Neuronal stem cell (in vitro differentiated cells): Measurements from ENCODE around the gene WASHC4.

Source experiments
- DNase-seq: peaks from one replicate; pipeline ENCODE4 v3.0.0-alpha.2; 2013; ENCODE audit warnings: low spot score
- H2AFZ ChIP-seq: one replicate; pipeline ENCODE4 v1.6.1; 2013; ENCODE audit warnings: mild to moderate bottlenecking, low read length, inconsistent platforms
- H2AK5ac ChIP-seq: 2 replicates; pipeline ENCODE4 v1.6.1; 2013; ENCODE audit warnings: low read depth, mild to moderate bottlenecking, inconsistent platforms, low read length, moderate library complexity, mixed read lengths
- H2BK120ac ChIP-seq: 2 replicates; pipeline ENCODE4 v1.6.1; 2013; ENCODE audit warnings: low read depth, mild to moderate bottlenecking, inconsistent platforms, low read length, moderate library complexity, mixed read lengths
- H2BK12ac ChIP-seq: one replicate; pipeline ENCODE4 v1.6.1; 2013; ENCODE audit warnings: low read length, inconsistent platforms
- H2BK15ac ChIP-seq: 2 replicates; pipeline ENCODE4 v1.6.1; 2013; ENCODE audit warnings: mild to moderate bottlenecking, low read length, inconsistent platforms, mixed read lengths
- H2BK5ac ChIP-seq: one replicate; pipeline ENCODE4 v1.6.1; 2013; ENCODE audit warnings: inconsistent platforms, mild to moderate bottlenecking, low read length, moderate library complexity
- H3K14ac ChIP-seq: one replicate; pipeline ENCODE4 v1.6.1; 2013; ENCODE audit warnings: low read length, inconsistent platforms
- H3K18ac ChIP-seq: 2 replicates; pipeline ENCODE4 v1.6.1; 2013; ENCODE audit warnings: low read length, inconsistent platforms
- H3K23ac ChIP-seq: 2 replicates; pipeline ENCODE4 v1.6.1; 2013; ENCODE audit warnings: low read depth, mild to moderate bottlenecking, mixed read lengths, low read length, inconsistent platforms; ENCODE audit not compliant: poor library complexity
- H3K27ac ChIP-seq: replicated peaks from 3 replicates; pipeline ENCODE4 v1.5.1; 2013; ENCODE audit warnings: low read length, inconsistent platforms
- H3K27me3 ChIP-seq, 3 experiments: 2 replicates each; pipeline ENCODE4 v1.6.1; 2013; ENCODE audit warnings: low read length in 3 of 3, mild to moderate bottlenecking in 2 of 3, inconsistent platforms in 1 of 3, low read depth in 1 of 3, mixed read lengths in 1 of 3, moderate library complexity in 1 of 3; ENCODE audit not compliant: control insufficient read depth in 3 of 3, insufficient read depth in 3 of 3
- H3K36me3 ChIP-seq, 2 donors: replicated peaks in 1 of 2; 2 replicates each; pipeline ENCODE4 v1.6.1; 2013; ENCODE audit warnings: low read length in 2 of 2; ENCODE audit not compliant: control insufficient read depth in 2 of 2, insufficient read depth in 2 of 2
- H3K4ac ChIP-seq: 2 replicates; pipeline ENCODE4 v1.6.1; 2013; ENCODE audit warnings: inconsistent platforms, mild to moderate bottlenecking, low read length, moderate library complexity
- H3K4me1 ChIP-seq, 2 donors: 1 replicate in 1 of 2; 2 replicates in 1 of 2; pipeline ENCODE4 v1.6.1; 2013; ENCODE audit warnings: low read length in 2 of 2, low read depth in 1 of 2; ENCODE audit not compliant: control insufficient read depth in 2 of 2, insufficient read depth in 1 of 2
- H3K4me2 ChIP-seq: one replicate; pipeline ENCODE4 v1.6.1; 2013; ENCODE audit warnings: mild to moderate bottlenecking, low read length, inconsistent platforms; ENCODE audit not compliant: insufficient read depth, poor library complexity, severe bottlenecking
- H3K4me3 ChIP-seq, 2 donors: 2 replicates each; pipeline ENCODE4 v1.5.1; 2013; ENCODE audit warnings: low read length in 2 of 2, mild to moderate bottlenecking in 2 of 2, inconsistent platforms in 1 of 2, moderate library complexity in 1 of 2
- H3K79me1 ChIP-seq: one replicate; pipeline ENCODE4 v1.6.1; 2013; ENCODE audit warnings: low read depth, mild to moderate bottlenecking, inconsistent platforms, low read length, moderate library complexity
- H3K9ac ChIP-seq: one replicate; pipeline ENCODE4 v1.6.1; 2013; ENCODE audit warnings: mild to moderate bottlenecking, low read depth, low read length, inconsistent platforms; ENCODE audit not compliant: poor library complexity
- H3K9me3 ChIP-seq, 2 donors: replicated peaks in 1 of 2; 2 replicates each; pipeline versions ENCODE3 to v1.6.1; 2013; ENCODE audit warnings: low read length in 2 of 2, mild to moderate bottlenecking in 2 of 2, inconsistent platforms in 1 of 2, low read depth in 1 of 2, mixed read lengths in 1 of 2, moderate library complexity in 1 of 2; ENCODE audit not compliant: control insufficient read depth in 2 of 2, insufficient read depth in 1 of 2
- H4K8ac ChIP-seq: one replicate; pipeline ENCODE4 v1.6.1; 2013; ENCODE audit warnings: low read depth, mild to moderate bottlenecking, inconsistent platforms, low read length, moderate library complexity
- H4K91ac ChIP-seq: one replicate; pipeline ENCODE4 v1.6.1; 2013; ENCODE audit warnings: low read length, low read depth, mild to moderate bottlenecking, inconsistent platforms; ENCODE audit not compliant: poor library complexity
- WGBS, 2 donors: extraction: QIAGEN DNeasy Blood & Tissue Kit; methylation state at CpG; one replicate each; pipeline ENCODE4 v1.1.7; 2013; ENCODE audit warnings: missing lambda C conversion rate in 2 of 2, mixed read lengths in 1 of 2; ENCODE audit not compliant: insufficient read length in 2 of 2, insufficient replicate concordance in 1 of 2; ENCODE audit errors: extremely low coverage in 2 of 2; 5-methylcytosine and 5-hydroxymethylcytosine counted together

The WASHC4 gene

DNA sequence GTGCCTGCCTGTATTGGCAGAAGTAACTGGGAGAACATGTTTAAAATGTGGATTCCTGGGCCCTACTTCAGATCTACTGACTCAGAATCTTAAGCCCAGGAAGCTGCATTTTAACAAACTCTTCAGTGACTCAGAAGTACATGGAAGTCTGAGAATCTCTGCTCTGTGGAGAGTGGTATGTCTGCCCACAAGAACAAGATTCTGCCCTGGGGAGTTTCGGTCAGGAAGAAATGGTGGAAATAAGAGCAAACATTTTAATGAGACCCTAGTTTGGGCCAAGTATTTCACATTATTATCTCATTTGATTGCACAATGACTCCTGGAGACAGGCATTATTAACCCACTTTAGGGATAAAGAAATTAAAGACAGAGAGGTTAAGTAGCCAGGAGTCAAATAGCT lies 31.4 kb upstream of the WASHC4 start:
- H3K9me3 ChIP-seq, result no peaks in the 10 kb centered on the region
- WGBS, 2 donors, result no CpG with 5 or more reads among the region's 1 CpG
- no peaks in the 10 kb centered on the region for H3K4me1 ChIP-seq
- no peak overlapping the region for H2AFZ ChIP-seq
- H3K18ac ChIP-seq, result no peak overlapping the region
- DNase-seq, result no peak
- no peak overlapping the region for H2AK5ac ChIP-seq
- H2BK15ac ChIP-seq, result no peak overlapping the region
- no peak overlapping the region for H3K4ac ChIP-seq
- H3K27ac ChIP-seq, result no peak overlapping the region
- H3K23ac ChIP-seq, result no peak overlapping the region
- no peak overlapping the region for H3K9ac ChIP-seq
- peaks cover 0 to 2% (median 0%) of the 10 kb centered on the region in 3 experiments for H3K27me3 ChIP-seq
- no peak overlapping the region for H2BK5ac ChIP-seq
- no peak overlapping the region for H3K14ac ChIP-seq
- no peak overlapping the region for H3K4me2 ChIP-seq
- H4K91ac ChIP-seq, result no peak overlapping the region
- H2BK120ac ChIP-seq, result no peak overlapping the region
- no peaks in the 10 kb centered on the region for H3K36me3 ChIP-seq
- H3K4me3 ChIP-seq, result no peak overlapping the region
- H2BK12ac ChIP-seq, result no peak overlapping the region
- no peak overlapping the region for H4K8ac ChIP-seq
- no peaks in the 10 kb centered on the region for H3K79me1 ChIP-seq

DNA sequence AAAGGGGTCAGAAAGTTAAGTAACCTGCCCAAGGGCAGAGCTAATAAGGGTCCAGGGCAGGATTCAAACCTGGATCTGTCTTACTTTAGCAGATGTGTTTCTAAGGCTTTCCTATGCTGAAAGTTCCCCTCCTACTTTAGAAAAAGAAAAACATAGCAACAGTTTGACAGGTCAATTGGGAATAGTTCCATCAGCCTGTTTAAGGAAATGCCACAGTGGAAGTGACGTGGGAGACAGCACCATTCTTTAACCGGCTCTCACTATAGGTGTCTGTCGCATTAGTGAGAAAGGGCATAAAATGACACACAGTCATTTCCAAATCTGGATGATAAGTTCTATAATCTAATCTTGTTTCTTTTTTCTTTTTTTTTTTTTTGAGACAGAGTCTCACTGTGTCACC lies 30.6 kb upstream of the WASHC4 start:
- no peak for DNase-seq
- Histone ChIP-seq H2BK12ac (no peak overlapping the region), H3K4me2 (no peak overlapping the region), H2BK5ac (no peak overlapping the region), H2AFZ (no peak overlapping the region), H4K8ac (no peak overlapping the region), H2BK120ac (no peak overlapping the region), H3K27me3 (peaks cover 0 to 2% (median 0%) of the 10 kb centered on the region in 3 experiments), H3K14ac (no peak overlapping the region), H3K36me3 (no peaks in the 10 kb centered on the region), H2AK5ac (no peak overlapping the region), H3K23ac (no peak overlapping the region), H3K9ac (no peak overlapping the region), H3K4ac (no peak overlapping the region), H3K27ac (no peak overlapping the region), H3K18ac (no peak overlapping the region), H3K9me3 (no peaks in the 10 kb centered on the region), H3K79me1 (no peaks in the 10 kb centered on the region), H2BK15ac (no peak overlapping the region), H3K4me1 (no peaks in the 10 kb centered on the region), H4K91ac (no peak overlapping the region), H3K4me3 (no peak overlapping the region)
- no CpG with 5 or more reads among the region's 3 CpGs for WGBS, 2 donors

GRCh38 chr12:105077435-105077834 lies 30.1 kb upstream of the WASHC4 start:
- no CpG with 5 or more reads among the region's 7 CpGs for WGBS, 2 donors

GRCh38 chr12:105078712-105079570 lies 28.6 kb upstream of the WASHC4 start:
- DNase-seq, result no peak
- Histone ChIP-seq H2BK12ac (no peak overlapping the region), H2BK15ac (no peak overlapping the region), H3K27ac (no peak overlapping the region), H4K8ac (no peak overlapping the region), H2AK5ac (no peak overlapping the region), H3K27me3 (peaks cover 0 to 23% (median 10%) of the 10 kb centered on the region in 3 experiments), H3K4ac (no peak overlapping the region), H3K23ac (no peak overlapping the region), H3K18ac (no peak overlapping the region), H3K4me2 (no peak overlapping the region), H3K9ac (no peak overlapping the region), H3K14ac (no peak overlapping the region), H2BK5ac (no peak overlapping the region), H2AFZ (no peak overlapping the region), H3K9me3 (no peaks in the 10 kb centered on the region), H3K4me3 (no peak overlapping the region), H2BK120ac (no peak overlapping the region), H3K4me1 (peaks cover 0 to 5% of the 10 kb centered on the region in 2 donors), H4K91ac (no peak overlapping the region), H3K79me1 (no peaks in the 10 kb centered on the region), H3K36me3 (no peaks in the 10 kb centered on the region)
- WGBS, 2 donors, result no CpG with 5 or more reads among the region's 11 CpGs

More at GRCh38 chr12:105077435-105077834, 30.1 kb upstream of the WASHC4 start:
- no peaks in the 10 kb centered on the region for H3K36me3 ChIP-seq
- no peak overlapping the region for H3K4ac ChIP-seq
- H3K18ac ChIP-seq, result no peak overlapping the region
- H3K27ac ChIP-seq, result no peak overlapping the region
- no peak overlapping the region for H3K9ac ChIP-seq
- no peak for DNase-seq
- no peak overlapping the region for H2BK12ac ChIP-seq
- H2BK120ac ChIP-seq, result no peak overlapping the region
- no peak overlapping the region for H3K4me2 ChIP-seq
- no peak overlapping the region for H2BK5ac ChIP-seq
- H3K79me1 ChIP-seq, result no peaks in the 10 kb centered on the region
- no peak overlapping the region for H3K23ac ChIP-seq
- no peak overlapping the region for H2BK15ac ChIP-seq
- no peak overlapping the region for H2AFZ ChIP-seq
- no peaks in the 10 kb centered on the region for H3K4me1 ChIP-seq
- no peaks in the 10 kb centered on the region for H3K9me3 ChIP-seq
- no peak overlapping the region for H3K4me3 ChIP-seq
- no peak overlapping the region for H4K8ac ChIP-seq
- H4K91ac ChIP-seq, result no peak overlapping the region
- H3K27me3 ChIP-seq, result peaks cover 0 to 8% (median 0%) of the 10 kb centered on the region in 3 experiments
- no peak overlapping the region for H2AK5ac ChIP-seq
- H3K14ac ChIP-seq, result no peak overlapping the region
